Epithelial cell of esophagus (primary cell): ENCODE measurements around the gene METTL26.

Experiments
- DNase-seq: peaks from one replicate; pipeline ENCODE4 v3.0.0; 2010; ENCODE audit warnings: low read depth
- H3K4me3 ChIP-seq: 2 replicates; pipeline ENCODE4 v1.5.1; 2011; ENCODE audit warnings: mild to moderate bottlenecking, low read length, control low read depth
- CTCF ChIP-seq: IDR thresholded peaks from 2 replicates; pipeline ENCODE4 v1.5.1; 2011; ENCODE audit warnings: low read depth, mild to moderate bottlenecking, low read length, control low read depth, inconsistent platforms; ENCODE audit not compliant: insufficient read depth; ENCODE audit errors: missing control alignments

METTL26 gene

GRCh38 chr16:677316-678190, 41.4 kb upstream of the METTL26 start:
- peak overlapping the region; percentile 30 for H3K4me3 ChIP-seq
- no peak for TF ChIP-seq CTCF

GRCh38 chr16:676913-677312, 40.8 kb upstream of the METTL26 start:
- no peak for TF ChIP-seq CTCF
- H3K4me3 ChIP-seq, result peak overlapping the region; percentile 30
- peak; percentile 98 for DNase-seq

More at GRCh38 chr16:677316-678190, 41.4 kb upstream of the METTL26 start:
- DNase-seq, result no peak

- no peak for DNase-seq
- TF ChIP-seq CTCF, result no peak
- H3K4me3 ChIP-seq, result no peak overlapping the region
These were observed 40.4 kb upstream of the METTL26 start for GRCh38 chr16:676565-676902.

- TF ChIP-seq CTCF, result no peak
- DNase-seq, result no peak
- H3K4me3 ChIP-seq, result peak overlapping the region; percentile 31
These were observed 39.9 kb upstream of the METTL26 start for GRCh38 chr16:675884-676564.

- no peak for DNase-seq
- H3K4me3 ChIP-seq, result peak within 1 kb of the TSS; percentile 31
- TF ChIP-seq CTCF, result no peak
These were observed 39.1 kb upstream of the METTL26 start, which contains the start of gene RHBDL1 for GRCh38 chr16:674968-675883. RHBDL1 (plus strand) TSS chr16:675671; CDS start chr16:675791, 120 bp downstream.

- DNase-seq, result no peak
- no peak for TF ChIP-seq CTCF
- H3K4me3 ChIP-seq, result no peak overlapping the region
These were observed 38.2 kb upstream of the METTL26 start for GRCh38 chr16:674214-674881.
